ENCODE data around the gene HCN4. TPM values are rescaled to one million over a fixed set of nuclear protein-coding genes. Genes with fewer than 3 reads are reported as not detected.
A peak's percentile ranks its signal among the peaks of the same experiment; 100 is the strongest.

Gene HCN4
- total and polyA plus RNA-seq, 2 donors (not counting 1 experiment from before 2014, with no cell fraction given) = not detected

DNA sequence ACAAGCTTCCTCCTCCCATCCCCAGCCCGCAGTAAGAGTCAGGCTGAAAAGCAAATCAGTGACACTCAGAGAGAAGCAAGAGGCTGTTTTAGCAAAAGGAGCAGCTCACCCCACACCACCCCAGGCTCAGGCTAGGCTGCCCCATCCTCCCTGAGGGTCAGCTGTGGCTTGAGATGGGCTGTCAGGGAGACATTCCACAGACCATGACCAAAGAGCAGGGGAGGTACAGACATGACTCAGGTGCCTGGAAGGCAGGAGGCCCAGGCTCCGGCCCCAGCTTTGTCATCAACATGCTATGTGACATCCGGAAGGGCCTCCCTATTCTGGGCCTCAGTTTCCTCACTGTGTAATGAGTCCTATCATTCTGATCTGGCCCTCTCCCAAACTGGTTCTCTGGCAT, 24.7 kb downstream of the HCN4 start:
- no peaks in the 10 kb centered on the region for H3K27me3 ChIP-seq (ENCODE audit: control insufficient read depth, insufficient read depth, low read length)
- H3K4me1 ChIP-seq (ENCODE audit: control insufficient read depth, extremely low read depth, insufficient read depth, low read length) = no peaks in the 10 kb centered on the region
- H3K9ac ChIP-seq (ENCODE audit: insufficient read depth, low read length) = no peak overlapping the region
- H2AFZ ChIP-seq (ENCODE audit: low read length) = no peak overlapping the region
- peak in 1 of 2 donors; percentile 35 for DNase-seq (ENCODE audit: low read depth in 2 of 2)
- H3K4me3 ChIP-seq (replicated peaks in 1 of 4; ENCODE audit: control extremely low read depth in 1 of 4, insufficient read depth in 1 of 4, low read depth in 3 of 4, low read length in 4 of 4) = no peak overlapping the region
- TF ChIP-seq, protein P1, sequence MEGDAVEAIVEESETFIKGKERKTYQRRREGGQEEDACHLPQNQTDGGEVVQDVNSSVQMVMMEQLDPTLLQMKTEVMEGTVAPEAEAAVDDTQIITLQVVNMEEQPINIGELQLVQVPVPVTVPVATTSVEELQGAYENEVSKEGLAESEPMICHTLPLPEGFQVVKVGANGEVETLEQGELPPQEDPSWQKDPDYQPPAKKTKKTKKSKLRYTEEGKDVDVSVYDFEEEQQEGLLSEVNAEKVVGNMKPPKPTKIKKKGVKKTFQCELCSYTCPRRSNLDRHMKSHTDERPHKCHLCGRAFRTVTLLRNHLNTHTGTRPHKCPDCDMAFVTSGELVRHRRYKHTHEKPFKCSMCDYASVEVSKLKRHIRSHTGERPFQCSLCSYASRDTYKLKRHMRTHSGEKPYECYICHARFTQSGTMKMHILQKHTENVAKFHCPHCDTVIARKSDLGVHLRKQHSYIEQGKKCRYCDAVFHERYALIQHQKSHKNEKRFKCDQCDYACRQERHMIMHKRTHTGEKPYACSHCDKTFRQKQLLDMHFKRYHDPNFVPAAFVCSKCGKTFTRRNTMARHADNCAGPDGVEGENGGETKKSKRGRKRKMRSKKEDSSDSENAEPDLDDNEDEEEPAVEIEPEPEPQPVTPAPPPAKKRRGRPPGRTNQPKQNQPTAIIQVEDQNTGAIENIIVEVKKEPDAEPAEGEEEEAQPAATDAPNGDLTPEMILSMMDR (conservative IDR thresholded peaks at IDR 0.05 in 1 of 2, IDR thresholded peaks at IDR 0.05 in 1 of 2; ENCODE audit: low read depth in 1 of 2, low read length in 2 of 2) = no peak
- no peak for TF ChIP-seq EZH2 (IDR thresholded peaks at IDR 0.05; ENCODE audit: low read length, missing control alignments)
- H3K9me3 ChIP-seq (ENCODE audit: control insufficient read depth, insufficient read depth, low read depth, low read length) = no peaks in the 10 kb centered on the region
- H4K20me1 ChIP-seq (ENCODE audit: control insufficient read depth, extremely low read depth, insufficient read depth, low read length) = no peaks in the 10 kb centered on the region
- no peak overlapping the region for H3K4me2 ChIP-seq (ENCODE audit: extremely low read depth, insufficient read depth, low read length)
- H3K79me2 ChIP-seq (ENCODE audit: control insufficient read depth, insufficient read depth, low read length) = no peaks in the 10 kb centered on the region
- H3K36me3 ChIP-seq (ENCODE audit: control insufficient read depth, insufficient read depth, low read length) = no peaks in the 10 kb centered on the region
- no peak overlapping the region for H3K27ac ChIP-seq (ENCODE audit: insufficient read depth, low read length)

GRCh38 chr15:73341886-73342600, 26.7 kb downstream of the HCN4 start:
- DNase-seq (ENCODE audit: low read depth in 2 of 2) = peak in 1 of 2 donors; percentile 9
- Histone ChIP-seq H3K4me1 (ENCODE audit: control insufficient read depth, extremely low read depth, insufficient read depth, low read length) (no peaks in the 10 kb centered on the region), H3K4me3 (replicated peaks in 1 of 4; ENCODE audit: control extremely low read depth in 1 of 4, insufficient read depth in 1 of 4, low read depth in 3 of 4, low read length in 4 of 4) (no peak overlapping the region), H3K4me2 (ENCODE audit: extremely low read depth, insufficient read depth, low read length) (no peak overlapping the region), H3K36me3 (ENCODE audit: control insufficient read depth, insufficient read depth, low read length) (no peaks in the 10 kb centered on the region), H4K20me1 (ENCODE audit: control insufficient read depth, extremely low read depth, insufficient read depth, low read length) (no peaks in the 10 kb centered on the region), H3K27ac (ENCODE audit: insufficient read depth, low read length) (no peak overlapping the region), H3K27me3 (ENCODE audit: control insufficient read depth, insufficient read depth, low read length) (no peaks in the 10 kb centered on the region), H3K79me2 (ENCODE audit: control insufficient read depth, insufficient read depth, low read length) (no peaks in the 10 kb centered on the region), H3K9ac (ENCODE audit: insufficient read depth, low read length) (no peak overlapping the region), H3K9me3 (ENCODE audit: control insufficient read depth, insufficient read depth, low read depth, low read length) (no peaks in the 10 kb centered on the region), H2AFZ (ENCODE audit: low read length) (no peak overlapping the region)
- TF ChIP-seq EZH2 (IDR thresholded peaks at IDR 0.05; ENCODE audit: low read length, missing control alignments) = no peak
- TF ChIP-seq, protein P1 (conservative IDR thresholded peaks at IDR 0.05 in 1 of 2, IDR thresholded peaks at IDR 0.05 in 1 of 2; ENCODE audit: low read depth in 1 of 2, low read length in 2 of 2) = no peak

DNA sequence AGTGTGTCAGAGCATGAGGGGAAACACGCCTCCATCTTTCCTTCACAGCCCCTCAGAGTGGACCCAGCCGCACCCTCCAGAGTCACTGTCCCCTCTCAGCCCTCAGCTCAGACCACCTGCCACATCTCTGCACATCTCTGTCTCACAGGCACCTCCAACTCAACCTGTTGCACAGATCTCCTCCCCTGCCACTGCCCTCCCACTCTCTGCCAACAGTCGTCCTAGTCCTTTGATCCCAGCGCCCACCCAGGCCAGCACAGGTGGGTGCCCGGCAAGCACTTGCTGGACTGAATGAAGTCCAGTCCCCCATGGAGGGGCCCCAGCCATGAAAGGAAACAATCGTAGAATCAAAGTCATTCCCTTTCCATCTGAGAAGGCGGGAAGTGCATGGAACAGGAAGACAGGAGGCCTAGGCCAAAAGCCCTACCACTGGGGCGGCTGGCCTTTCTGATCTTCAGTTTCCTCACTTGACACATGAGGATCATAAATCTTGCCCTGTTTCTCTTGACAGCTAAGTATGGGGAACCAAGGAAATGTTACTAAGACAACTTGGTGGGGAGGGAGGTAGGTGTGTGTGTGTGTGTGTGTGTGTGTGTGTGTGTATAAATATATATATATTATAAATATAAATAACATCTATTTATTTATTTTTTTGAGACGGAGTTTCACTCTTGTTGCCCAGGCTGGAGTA, 28.1 kb downstream of the HCN4 start:
- H3K27me3 ChIP-seq (ENCODE audit: control insufficient read depth, insufficient read depth, low read length) = no peaks in the 10 kb centered on the region
- no peak overlapping the region for H3K27ac ChIP-seq (ENCODE audit: insufficient read depth, low read length)
- no peak overlapping the region for H2AFZ ChIP-seq (ENCODE audit: low read length)
- no peak overlapping the region for H3K4me2 ChIP-seq (ENCODE audit: extremely low read depth, insufficient read depth, low read length)
- H3K4me1 ChIP-seq (ENCODE audit: control insufficient read depth, extremely low read depth, insufficient read depth, low read length) = no peaks in the 10 kb centered on the region
- TF ChIP-seq EZH2 (IDR thresholded peaks at IDR 0.05; ENCODE audit: low read length, missing control alignments) = no peak
- TF ChIP-seq, protein P1 (conservative IDR thresholded peaks at IDR 0.05 in 1 of 2, IDR thresholded peaks at IDR 0.05 in 1 of 2; ENCODE audit: low read depth in 1 of 2, low read length in 2 of 2) = no peak
- no peaks in the 10 kb centered on the region for H4K20me1 ChIP-seq (ENCODE audit: control insufficient read depth, extremely low read depth, insufficient read depth, low read length)
- no peaks in the 10 kb centered on the region for H3K79me2 ChIP-seq (ENCODE audit: control insufficient read depth, insufficient read depth, low read length)
- no peak for DNase-seq (ENCODE audit: low read depth in 2 of 2)
- no peak overlapping the region for H3K4me3 ChIP-seq (replicated peaks in 1 of 4; ENCODE audit: control extremely low read depth in 1 of 4, insufficient read depth in 1 of 4, low read depth in 3 of 4, low read length in 4 of 4)
- no peaks in the 10 kb centered on the region for H3K36me3 ChIP-seq (ENCODE audit: control insufficient read depth, insufficient read depth, low read length)
- H3K9me3 ChIP-seq (ENCODE audit: control insufficient read depth, insufficient read depth, low read depth, low read length) = no peaks in the 10 kb centered on the region
- no peak overlapping the region for H3K9ac ChIP-seq (ENCODE audit: insufficient read depth, low read length)
